ENCODE data around the gene BYSL.

The BYSL gene

GRCh38 chr6:41955412-41955811, 34.1 kb downstream of the BYSL start:
- H3K27me3 ChIP-seq (ENCODE audit: control insufficient read depth, insufficient read depth, low read length), result no peaks in the 10 kb centered on the region
- H3K4me1 ChIP-seq (ENCODE audit: control insufficient read depth, insufficient read depth, low read length), result no peaks in the 10 kb centered on the region
- no peak overlapping the region for H3K9ac ChIP-seq (ENCODE audit: low read length)
- H3K36me3 ChIP-seq (ENCODE audit: control insufficient read depth, insufficient read depth, low read length), result no peaks in the 10 kb centered on the region
- no peaks in the 10 kb centered on the region for H3K9me3 ChIP-seq (ENCODE audit: control insufficient read depth, low read length)
- H3K4me3 ChIP-seq (ENCODE audit: low read length), result no peak overlapping the region

- Histone ChIP-seq H3K36me3 (ENCODE audit: control insufficient read depth, insufficient read depth, low read length) (no peaks in the 10 kb centered on the region), H3K9me3 (ENCODE audit: control insufficient read depth, low read length) (no peaks in the 10 kb centered on the region), H3K4me1 (ENCODE audit: control insufficient read depth, insufficient read depth, low read length) (no peaks in the 10 kb centered on the region), H3K4me3 (ENCODE audit: low read length) (no peak overlapping the region), H3K9ac (ENCODE audit: low read length) (no peak overlapping the region), H3K27me3 (ENCODE audit: control insufficient read depth, insufficient read depth, low read length) (no peaks in the 10 kb centered on the region)
Measured at GRCh38 chr6:41957117-41957516, 35.8 kb downstream of the BYSL start.

GRCh38 chr6:41958022-41958856, 36.9 kb downstream of the BYSL start:
- Histone ChIP-seq H3K36me3 (ENCODE audit: control insufficient read depth, insufficient read depth, low read length) (no peaks in the 10 kb centered on the region), H3K9me3 (ENCODE audit: control insufficient read depth, low read length) (no peaks in the 10 kb centered on the region), H3K9ac (ENCODE audit: low read length) (no peak overlapping the region), H3K4me1 (ENCODE audit: control insufficient read depth, insufficient read depth, low read length) (no peaks in the 10 kb centered on the region), H3K4me3 (ENCODE audit: low read length) (no peak overlapping the region), H3K27me3 (ENCODE audit: control insufficient read depth, insufficient read depth, low read length) (no peaks in the 10 kb centered on the region)

GRCh38 chr6:41960028-41960427, 38.7 kb downstream of the BYSL start:
- H3K4me1 ChIP-seq (ENCODE audit: control insufficient read depth, insufficient read depth, low read length), result no peaks in the 10 kb centered on the region
- no peak overlapping the region for H3K4me3 ChIP-seq (ENCODE audit: low read length)
- H3K36me3 ChIP-seq (ENCODE audit: control insufficient read depth, insufficient read depth, low read length), result no peaks in the 10 kb centered on the region
- no peaks in the 10 kb centered on the region for H3K9me3 ChIP-seq (ENCODE audit: control insufficient read depth, low read length)
- H3K9ac ChIP-seq (ENCODE audit: low read length), result no peak overlapping the region
- H3K27me3 ChIP-seq (ENCODE audit: control insufficient read depth, insufficient read depth, low read length), result no peaks in the 10 kb centered on the region

- Histone ChIP-seq H3K4me1 (ENCODE audit: control insufficient read depth, insufficient read depth, low read length) (no peaks in the 10 kb centered on the region), H3K9ac (ENCODE audit: low read length) (no peak overlapping the region), H3K9me3 (ENCODE audit: control insufficient read depth, low read length) (no peaks in the 10 kb centered on the region), H3K36me3 (ENCODE audit: control insufficient read depth, insufficient read depth, low read length) (no peaks in the 10 kb centered on the region), H3K4me3 (ENCODE audit: low read length) (no peak overlapping the region), H3K27me3 (ENCODE audit: control insufficient read depth, insufficient read depth, low read length) (no peaks in the 10 kb centered on the region)
Measured at GRCh38 chr6:41963371-41963770, 42.1 kb downstream of the BYSL start.

- Histone ChIP-seq H3K9me3 (ENCODE audit: control insufficient read depth, low read length) (no peaks in the 10 kb centered on the region), H3K27me3 (ENCODE audit: control insufficient read depth, insufficient read depth, low read length) (no peaks in the 10 kb centered on the region), H3K4me1 (ENCODE audit: control insufficient read depth, insufficient read depth, low read length) (no peaks in the 10 kb centered on the region), H3K4me3 (ENCODE audit: low read length) (no peak overlapping the region), H3K9ac (ENCODE audit: low read length) (no peak overlapping the region), H3K36me3 (ENCODE audit: control insufficient read depth, insufficient read depth, low read length) (no peaks in the 10 kb centered on the region)
Measured at GRCh38 chr6:41964201-41964887, 43.0 kb downstream of the BYSL start.

- H3K4me3 ChIP-seq (ENCODE audit: low read length), result no peak overlapping the region
- H3K9ac ChIP-seq (ENCODE audit: low read length), result no peak overlapping the region
- no peaks in the 10 kb centered on the region for H3K9me3 ChIP-seq (ENCODE audit: control insufficient read depth, low read length)
- H3K27me3 ChIP-seq (ENCODE audit: control insufficient read depth, insufficient read depth, low read length), result no peaks in the 10 kb centered on the region
- H3K36me3 ChIP-seq (ENCODE audit: control insufficient read depth, insufficient read depth, low read length), result no peaks in the 10 kb centered on the region
- H3K4me1 ChIP-seq (ENCODE audit: control insufficient read depth, insufficient read depth, low read length), result no peaks in the 10 kb centered on the region
Measured at GRCh38 chr6:41965429-41966213, 44.3 kb downstream of the BYSL start.

GRCh38 chr6:41966214-41966920, 45.1 kb downstream of the BYSL start:
- H3K4me1 ChIP-seq (ENCODE audit: control insufficient read depth, insufficient read depth, low read length), result no peaks in the 10 kb centered on the region
- no peaks in the 10 kb centered on the region for H3K27me3 ChIP-seq (ENCODE audit: control insufficient read depth, insufficient read depth, low read length)
- no peak overlapping the region for H3K9ac ChIP-seq (ENCODE audit: low read length)
- no peaks in the 10 kb centered on the region for H3K36me3 ChIP-seq (ENCODE audit: control insufficient read depth, insufficient read depth, low read length)
- H3K4me3 ChIP-seq (ENCODE audit: low read length), result no peak overlapping the region
- no peaks in the 10 kb centered on the region for H3K9me3 ChIP-seq (ENCODE audit: control insufficient read depth, low read length)

GRCh38 chr6:41966961-41967311, 45.6 kb downstream of the BYSL start:
- Histone ChIP-seq H3K9me3 (ENCODE audit: control insufficient read depth, low read length) (no peaks in the 10 kb centered on the region), H3K4me1 (ENCODE audit: control insufficient read depth, insufficient read depth, low read length) (no peaks in the 10 kb centered on the region), H3K4me3 (ENCODE audit: low read length) (no peak overlapping the region), H3K9ac (ENCODE audit: low read length) (no peak overlapping the region), H3K27me3 (ENCODE audit: control insufficient read depth, insufficient read depth, low read length) (no peaks in the 10 kb centered on the region), H3K36me3 (ENCODE audit: control insufficient read depth, insufficient read depth, low read length) (no peaks in the 10 kb centered on the region)

GRCh38 chr6:41967312-41968287, 46.3 kb downstream of the BYSL start:
- no peak overlapping the region for H3K9ac ChIP-seq (ENCODE audit: low read length)
- no peaks in the 10 kb centered on the region for H3K36me3 ChIP-seq (ENCODE audit: control insufficient read depth, insufficient read depth, low read length)
- no peaks in the 10 kb centered on the region for H3K4me1 ChIP-seq (ENCODE audit: control insufficient read depth, insufficient read depth, low read length)
- no peaks in the 10 kb centered on the region for H3K27me3 ChIP-seq (ENCODE audit: control insufficient read depth, insufficient read depth, low read length)
- H3K9me3 ChIP-seq (ENCODE audit: control insufficient read depth, low read length), result no peaks in the 10 kb centered on the region
- no peak overlapping the region for H3K4me3 ChIP-seq (ENCODE audit: low read length)

GRCh38 chr6:41970436-41970846, 49.1 kb downstream of the BYSL start:
- Histone ChIP-seq H3K4me3 (ENCODE audit: low read length) (no peak overlapping the region), H3K9ac (ENCODE audit: low read length) (no peak overlapping the region), H3K9me3 (ENCODE audit: control insufficient read depth, low read length) (no peaks in the 10 kb centered on the region), H3K4me1 (ENCODE audit: control insufficient read depth, insufficient read depth, low read length) (no peaks in the 10 kb centered on the region), H3K36me3 (ENCODE audit: control insufficient read depth, insufficient read depth, low read length) (no peaks in the 10 kb centered on the region), H3K27me3 (ENCODE audit: control insufficient read depth, insufficient read depth, low read length) (no peaks in the 10 kb centered on the region)
